Posterior cingulate gyrus (tissue), 11 donors: ENCODE results near the gene OGFOD3.

Source experiments
- DNase-seq, 10 donors: peaks; one replicate each; pipeline versions ENCODE4 v3.0.0 to v3.0.0-alpha.2; 2020 to 2021; ENCODE audit warnings: mixed read lengths in 3 of 10
- intact Hi-C: fragments of 100-400 bp; cut with DNase I; formaldehyde crosslinking; loops from one replicate; pipeline ENCODE4 v1.15.1; 2023

OGFOD3 gene

DNA sequence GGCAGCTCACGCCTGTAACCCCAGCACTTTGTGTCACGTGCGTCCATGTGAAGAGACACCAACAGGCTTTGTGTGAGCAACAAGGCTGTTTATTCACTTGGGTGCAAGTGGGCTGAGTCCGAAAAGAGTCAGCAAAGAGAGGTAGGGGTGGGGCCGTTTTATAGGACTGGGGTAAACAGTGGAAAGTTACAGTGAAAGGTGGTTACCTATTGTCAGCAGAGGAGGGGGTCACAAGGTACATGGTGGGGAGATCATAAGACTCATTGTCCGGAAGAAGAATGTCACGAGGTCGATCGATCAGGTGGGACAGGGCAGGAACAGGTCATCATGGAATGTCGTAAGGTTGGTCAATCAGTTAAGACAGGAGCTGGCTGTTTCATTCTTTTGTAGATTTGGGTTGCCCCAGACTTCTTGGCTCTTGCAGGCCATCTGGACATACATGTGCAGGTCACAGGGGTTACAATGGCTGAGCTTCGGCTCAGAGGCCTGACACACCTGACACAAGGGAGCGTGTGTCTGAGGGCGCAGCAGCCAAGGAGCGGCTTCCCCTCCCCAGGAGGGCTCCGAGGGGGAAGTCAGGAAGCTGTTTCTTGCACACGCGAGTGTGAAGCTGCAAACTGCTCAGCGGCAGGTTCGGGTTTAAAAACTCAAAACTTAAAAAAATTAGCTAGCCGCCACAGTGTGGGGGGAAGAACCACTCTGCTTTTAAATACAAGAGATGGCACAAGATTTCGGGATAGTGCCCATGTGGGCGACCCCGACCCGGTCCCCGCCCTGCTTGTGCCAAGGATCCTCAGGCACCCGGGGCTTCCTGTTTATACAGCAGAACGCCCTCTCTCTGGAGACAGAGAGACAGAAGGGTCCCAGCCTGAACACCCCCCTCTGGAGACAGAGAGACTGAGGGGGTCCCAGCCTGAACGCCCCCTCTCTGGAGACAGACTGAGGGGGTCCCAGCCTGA, 71.8 kb downstream of the OGFOD3 start:
- DNase-seq = peak in 1 of 10 donors; percentile 64
- intact Hi-C loops = no loop called here

DNA sequence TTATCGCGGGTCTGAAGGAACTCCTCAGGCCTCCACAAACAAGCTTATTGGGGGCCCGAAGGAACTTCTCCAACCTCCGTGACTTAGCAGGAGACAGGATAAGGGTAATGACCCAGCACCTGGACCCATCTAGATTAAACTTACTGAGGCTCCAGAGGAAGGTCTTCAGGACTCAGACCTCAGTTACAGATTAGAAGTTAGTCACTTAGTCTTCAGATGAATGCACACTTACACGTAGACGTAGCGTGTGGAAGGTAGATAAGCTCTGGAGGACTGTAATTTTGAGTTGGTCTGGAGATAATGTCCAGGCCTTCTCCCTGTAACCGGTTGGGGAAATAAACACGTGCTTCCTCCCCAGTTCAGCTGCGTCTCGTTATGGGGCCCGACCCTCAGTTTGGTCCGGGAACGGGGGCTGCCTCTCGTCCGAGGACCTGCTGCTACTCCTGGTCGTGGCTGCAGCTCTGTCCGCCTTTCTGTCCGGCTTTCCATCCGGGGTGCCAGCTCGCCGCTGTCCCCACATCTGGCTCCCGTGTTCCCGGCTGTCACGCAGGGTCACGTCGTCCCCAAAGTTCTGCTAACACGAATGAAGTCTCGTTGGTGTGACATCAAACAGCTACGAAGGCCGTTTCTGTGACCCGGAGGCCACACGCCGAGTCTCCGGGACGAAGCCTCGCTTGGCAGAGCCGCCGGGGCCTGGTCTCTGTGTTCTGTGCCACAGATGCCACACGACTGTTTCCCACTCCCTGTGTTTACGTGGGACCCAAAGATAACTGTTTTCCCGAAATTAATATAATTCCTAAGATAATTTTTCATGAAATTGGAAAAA, 73.0 kb downstream of the OGFOD3 start:
- intact Hi-C loops = no loop called here
- peak in 3 of 10 donors; percentile 49 to 77 (median 65) for DNase-seq

DNA sequence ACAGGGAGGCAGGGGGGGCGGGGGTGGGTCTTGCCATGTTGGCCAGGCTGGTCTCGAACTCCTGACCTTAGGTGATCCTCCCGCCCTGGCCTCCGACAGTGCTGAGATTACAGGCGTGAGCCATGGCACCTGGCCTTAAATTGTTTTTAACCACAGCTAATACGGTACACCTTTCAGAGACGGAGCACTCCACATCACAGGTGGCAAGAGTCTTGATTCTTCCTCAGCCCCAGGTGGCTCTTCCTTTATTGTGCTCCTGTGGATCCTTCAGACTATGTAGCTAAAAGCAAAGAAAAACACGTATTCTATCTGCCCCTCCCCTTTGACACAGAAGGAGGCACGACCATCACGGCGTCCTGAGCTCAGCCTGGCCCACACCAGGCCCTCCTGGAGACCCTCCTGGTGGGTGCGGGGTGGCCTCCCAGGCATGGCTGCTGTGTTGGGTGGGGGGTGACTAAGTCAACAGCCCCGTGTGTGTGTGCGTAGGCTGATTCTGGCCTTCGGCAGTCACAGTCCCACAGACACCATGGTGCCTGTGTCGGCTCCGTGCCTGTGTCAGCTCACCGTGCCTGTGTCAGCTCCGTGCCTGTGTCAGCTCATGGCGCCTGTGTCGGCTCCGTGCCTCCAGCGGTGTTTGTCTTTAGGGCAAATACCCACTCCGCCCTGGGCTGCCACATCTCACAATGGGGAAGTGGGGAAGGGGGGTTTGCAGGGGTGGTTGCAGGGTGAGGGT, 74.0 kb downstream of the OGFOD3 start:
- intact Hi-C loops = no loop called here
- peak in 3 of 10 donors; percentile 7 to 63 (median 48) for DNase-seq

DNA sequence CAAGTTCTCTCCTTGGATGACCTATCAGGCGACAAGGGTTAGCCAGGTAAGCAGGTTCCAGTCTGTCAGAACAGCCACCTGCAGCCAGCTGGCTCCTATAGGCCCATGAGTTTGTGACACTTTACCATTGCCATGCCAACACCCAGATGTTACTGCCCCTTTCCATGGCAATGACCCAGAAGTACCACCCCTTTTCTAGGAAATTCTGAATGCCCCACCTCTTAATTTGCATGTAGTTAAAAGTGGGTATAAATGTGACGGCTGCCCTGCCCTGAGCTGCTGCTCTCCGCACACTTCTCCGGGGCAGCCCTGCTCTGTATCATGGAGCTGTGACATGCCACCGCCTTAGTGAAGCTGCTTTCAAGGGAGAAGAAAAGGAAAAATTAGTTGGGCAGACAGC, 74.8 kb downstream of the OGFOD3 start:
- intact Hi-C loops = no loop called here
- DNase-seq = peak in 1 of 10 donors; percentile 46

DNA sequence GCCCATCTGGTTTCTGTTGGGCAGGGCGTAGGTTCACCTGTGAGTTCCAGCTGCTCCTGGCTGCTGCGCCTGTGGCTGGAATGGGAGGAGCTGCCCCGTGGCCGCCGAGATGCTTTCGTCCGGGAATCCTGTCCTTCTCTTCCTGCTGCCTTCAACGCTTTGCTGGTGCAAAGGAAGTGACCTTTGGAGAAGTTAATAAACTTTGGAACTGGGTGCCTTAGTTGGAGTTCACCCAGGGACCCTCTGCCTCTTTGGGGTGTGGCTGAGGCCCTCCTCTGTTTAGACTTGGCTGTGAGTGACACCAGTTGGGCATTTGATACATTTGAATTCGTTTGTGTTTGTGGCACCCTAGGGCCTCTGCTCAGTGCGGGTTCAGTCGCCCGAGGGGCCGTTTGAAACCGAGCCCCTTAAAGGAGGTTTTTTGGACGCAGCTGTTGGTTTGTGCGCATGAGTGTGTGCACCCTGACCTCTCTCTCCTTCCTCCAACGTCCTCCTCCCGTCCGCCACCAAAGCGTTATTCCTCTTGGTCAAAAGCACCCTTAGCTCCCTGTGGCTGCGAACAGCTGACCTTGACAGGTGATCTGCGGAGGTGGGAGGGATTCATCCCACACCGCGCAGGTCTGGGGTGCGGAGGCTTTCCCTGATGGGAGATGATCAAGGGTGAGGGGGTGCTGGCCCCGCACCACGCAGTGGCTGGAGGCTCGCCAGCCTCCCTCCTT, 75.9 kb downstream of the OGFOD3 start:
- intact Hi-C loops = no loop called here
- peak in 1 of 10 donors; percentile 57 for DNase-seq

DNA sequence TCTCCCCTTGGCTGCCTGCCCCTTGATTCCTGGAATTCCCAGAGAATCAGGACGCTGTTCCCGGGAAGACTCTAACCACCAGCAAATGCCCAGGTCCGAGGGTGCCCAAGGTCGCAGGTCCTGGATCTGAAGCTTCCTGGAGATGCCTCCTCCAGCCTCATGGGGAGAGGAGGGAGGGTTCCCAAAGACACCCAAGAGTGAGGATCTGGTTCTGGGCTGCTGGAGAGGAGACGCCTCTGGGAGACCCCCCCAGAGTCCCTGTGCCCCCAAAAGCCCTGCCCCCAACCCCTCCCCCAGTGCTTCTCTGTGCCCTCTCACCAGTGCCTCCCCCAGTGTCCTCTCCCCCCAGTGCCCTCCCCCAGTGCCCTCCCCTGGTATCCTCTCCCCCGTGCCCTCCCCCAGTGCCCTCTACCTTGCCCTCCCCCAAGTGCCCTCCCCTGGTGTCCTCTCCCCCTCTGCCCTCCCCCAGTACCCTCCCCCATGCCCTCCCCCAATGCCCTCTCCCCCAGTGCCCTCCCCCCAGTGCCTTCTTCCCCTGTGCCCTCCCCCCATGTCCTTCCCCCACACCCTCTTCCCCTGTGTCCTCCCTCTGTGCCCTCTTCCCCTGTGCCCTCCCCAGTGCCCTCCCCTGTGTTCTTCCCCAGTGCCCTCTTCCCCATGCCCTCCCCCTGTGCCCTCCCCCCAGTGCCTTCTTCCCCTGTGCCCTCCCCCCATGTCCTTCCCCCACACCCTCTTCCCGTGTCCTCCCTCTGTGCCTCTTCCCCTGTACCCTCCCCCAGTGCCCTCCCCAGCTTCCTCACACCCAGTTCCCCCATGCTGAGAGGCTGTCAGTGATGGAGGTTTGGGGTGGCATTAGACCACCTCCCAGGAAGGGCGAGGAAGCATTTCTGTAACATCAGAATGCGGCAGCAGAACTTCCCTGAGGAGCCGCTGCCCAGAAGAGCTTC, 78.5 kb downstream of the OGFOD3 start:
- intact Hi-C loops = no loop called here
- DNase-seq = no peak
